ENCODE results near the gene PBX4.

- TF ChIP-seq, protein P1, sequence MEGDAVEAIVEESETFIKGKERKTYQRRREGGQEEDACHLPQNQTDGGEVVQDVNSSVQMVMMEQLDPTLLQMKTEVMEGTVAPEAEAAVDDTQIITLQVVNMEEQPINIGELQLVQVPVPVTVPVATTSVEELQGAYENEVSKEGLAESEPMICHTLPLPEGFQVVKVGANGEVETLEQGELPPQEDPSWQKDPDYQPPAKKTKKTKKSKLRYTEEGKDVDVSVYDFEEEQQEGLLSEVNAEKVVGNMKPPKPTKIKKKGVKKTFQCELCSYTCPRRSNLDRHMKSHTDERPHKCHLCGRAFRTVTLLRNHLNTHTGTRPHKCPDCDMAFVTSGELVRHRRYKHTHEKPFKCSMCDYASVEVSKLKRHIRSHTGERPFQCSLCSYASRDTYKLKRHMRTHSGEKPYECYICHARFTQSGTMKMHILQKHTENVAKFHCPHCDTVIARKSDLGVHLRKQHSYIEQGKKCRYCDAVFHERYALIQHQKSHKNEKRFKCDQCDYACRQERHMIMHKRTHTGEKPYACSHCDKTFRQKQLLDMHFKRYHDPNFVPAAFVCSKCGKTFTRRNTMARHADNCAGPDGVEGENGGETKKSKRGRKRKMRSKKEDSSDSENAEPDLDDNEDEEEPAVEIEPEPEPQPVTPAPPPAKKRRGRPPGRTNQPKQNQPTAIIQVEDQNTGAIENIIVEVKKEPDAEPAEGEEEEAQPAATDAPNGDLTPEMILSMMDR (IDR thresholded peaks at IDR 0.05), result no peak
- TF ChIP-seq POLR2A (IDR thresholded peaks at IDR 0.05), result no peak
These were observed 5.0 kb downstream of the PBX4 start for GRCh38 chr19:19613506-19613905.

Measured in heart left ventricle (tissue), 13 donors.